GM12878 (cell line): ENCODE results near the gene ITGA5. TPM values are rescaled to one million over a fixed set of nuclear protein-coding genes. Genes with fewer than 3 reads are reported as not detected.

ENCODE experiments used
- ATF7 ChIP-seq: fragments of 450-650 bp; IDR thresholded peaks from 2 replicates; pipeline ENCODE4 v1.6.1; 2016; ENCODE audit warnings: low read depth, mild to moderate bottlenecking
- CBX3 ChIP-seq: fragments of 200-600 bp; sonication (generic); IDR thresholded peaks from 2 replicates; pipeline ENCODE4 v1.6.1; 2016; ENCODE audit warnings: low read depth, borderline replicate concordance
- CREB1 ChIP-seq: IDR thresholded peaks from 2 replicates; pipeline ENCODE4 v1.6.1; 2012; ENCODE audit warnings: low read depth, mild to moderate bottlenecking, inconsistent platforms
- FOXK2 ChIP-seq: fragments of 450-650 bp; IDR thresholded peaks from 2 replicates; pipeline ENCODE4 v1.6.1; 2017; ENCODE audit warnings: mild to moderate bottlenecking, moderate library complexity
- KLF5 ChIP-seq: fragments of 450-650 bp; IDR thresholded peaks from 2 replicates; pipeline ENCODE4 v1.6.1; 2014; ENCODE audit warnings: mild to moderate bottlenecking; ENCODE audit not compliant: partially characterized antibody
- NBN ChIP-seq: fragments of 450-650 bp; IDR thresholded peaks from 2 replicates; pipeline ENCODE4 v1.6.1; 2016
- NR2C2 ChIP-seq: IDR thresholded peaks from 2 replicates; pipeline ENCODE4 v1.6.1; 2011; ENCODE audit warnings: borderline replicate concordance, low read depth; ENCODE audit not compliant: control insufficient read depth, insufficient read length
- PAX5 ChIP-seq: IDR thresholded peaks from 2 replicates; pipeline ENCODE4 v1.6.1; 2011; ENCODE audit warnings: low read depth, low read length, borderline replicate concordance
- PML ChIP-seq: IDR thresholded peaks from 2 replicates; pipeline ENCODE4 v1.6.1; 2012; ENCODE audit warnings: low read length, inconsistent platforms
- RAD21 ChIP-seq: IDR thresholded peaks from 2 replicates; pipeline ENCODE4 v1.6.1; 2011; ENCODE audit warnings: mild to moderate bottlenecking, low read depth, low read length, moderate library complexity; ENCODE audit not compliant: insufficient read depth
- ZNF384 ChIP-seq: IDR thresholded peaks from 2 replicates; pipeline ENCODE4 v1.6.1; 2012; ENCODE audit warnings: low read depth, mild to moderate bottlenecking, low read length, improper control_type of control experiment, borderline replicate concordance
- ZZZ3 ChIP-seq: IDR thresholded peaks from 2 replicates; pipeline ENCODE4 v1.6.1; 2011; ENCODE audit warnings: low read depth; ENCODE audit not compliant: control insufficient read depth, insufficient read length
- polyA plus RNA-seq, 11 experiments: library from polyadenylated mRNA; depleted of rRNA in 4 of 11; unstranded in 6 of 11; stranded (reverse) in 5 of 11; fragments of >200 nt; fragmentation: Nextera tagmentation in 4 of 11; fragmentation: Illumina TruSeq in 1 of 11; extraction: Ambion mirVana in 4 of 11; extraction: Trizol in 1 of 11; gene quantifications; 1 replicate in 1 of 11; 2 replicates in 10 of 11; pipeline versions ENCODE4 v1.2.1 to v1.2.3, GENCODE V29; 2011 to 2016; ENCODE audit warnings: inconsistent platforms in 2 of 11, missing spikeins in 2 of 11, low read depth in 1 of 11
- total RNA-seq, 4 experiments: library from RNA; depleted of rRNA in 3 of 4; stranded (reverse); fragments of >200 nt in 3 of 4; fragmentation: Illumina TruSeq in 1 of 4; extraction: Trizol in 1 of 4; gene quantifications; 2 replicates each; pipeline versions ENCODE4 v1.2.1 to v1.2.3, GENCODE V29; 2013 to 2021
- TF ChIP-seq, protein P1 (sequence below): fragments of 450-650 bp; IDR thresholded peaks from 2 replicates; pipeline ENCODE4 v1.6.1; 2016; ENCODE audit warnings: mild to moderate bottlenecking
- TF ChIP-seq, protein P2 (sequence below): fragments of 450-650 bp; formaldehyde crosslinking; IDR thresholded peaks from 2 replicates; pipeline ENCODE4 v1.4.0; 2020; ENCODE audit warnings: mild to moderate bottlenecking, moderate library complexity
- TF ChIP-seq, protein P3 (sequence below): IDR thresholded peaks from 2 replicates; pipeline ENCODE4 v1.6.1; 2012; ENCODE audit warnings: mild to moderate bottlenecking, low read depth, low read length
- TF ChIP-seq, protein P4 (sequence below): fragments of 450-650 bp; IDR thresholded peaks from 2 replicates; pipeline ENCODE4 v1.6.1; 2017; ENCODE audit warnings: mild to moderate bottlenecking, low read depth, inconsistent platforms; ENCODE audit not compliant: poor library complexity, severe bottlenecking

Gene ITGA5
- total and polyA plus RNA-seq, 10 of the 15 experiments (the other 5 are each of a cell fraction or from before 2014, with no cell fraction given), result 0.15 to 22.5 (median 0.61) TPM

DNA sequence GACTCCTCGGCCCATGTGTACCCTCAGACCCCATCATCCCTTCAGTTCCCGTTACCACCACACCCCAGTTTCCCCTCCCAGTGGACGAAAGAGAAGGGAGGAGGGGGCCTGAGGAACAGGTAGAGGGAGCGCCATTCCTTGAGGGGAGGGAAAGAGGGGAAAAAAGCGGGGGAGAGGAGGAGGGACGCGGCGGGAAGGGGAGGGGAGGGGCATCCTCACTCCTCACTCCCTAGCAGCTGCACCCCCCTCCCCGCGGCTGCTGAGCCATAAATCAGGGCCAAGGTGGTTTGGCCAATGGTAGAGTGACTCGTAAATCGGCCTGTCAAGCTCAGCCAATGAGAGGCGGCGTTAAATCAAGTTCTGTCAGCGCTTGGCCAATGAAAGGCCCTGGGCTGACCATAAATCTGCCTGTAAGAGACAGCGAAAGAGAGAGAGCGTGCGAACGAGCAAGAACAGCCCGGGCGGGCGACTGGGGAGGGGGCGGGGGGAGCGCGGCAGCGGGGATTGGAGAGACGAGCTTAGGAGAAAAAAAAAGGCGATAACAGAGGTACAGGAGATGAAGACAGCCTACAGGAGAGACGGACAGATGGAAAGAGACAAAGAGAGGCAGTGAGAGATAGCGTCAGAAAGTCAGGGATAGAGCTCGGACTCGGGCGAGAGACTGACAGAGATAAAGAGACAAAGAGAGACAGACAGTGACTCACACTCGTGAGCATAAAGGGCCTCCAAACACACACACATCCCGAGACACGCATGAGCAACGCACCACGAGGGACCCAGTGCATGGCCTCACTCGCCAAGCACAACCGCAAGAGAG is 59.9 kb downstream of the ITGA5 start (continued):
- TF ChIP-seq, protein P1, sequence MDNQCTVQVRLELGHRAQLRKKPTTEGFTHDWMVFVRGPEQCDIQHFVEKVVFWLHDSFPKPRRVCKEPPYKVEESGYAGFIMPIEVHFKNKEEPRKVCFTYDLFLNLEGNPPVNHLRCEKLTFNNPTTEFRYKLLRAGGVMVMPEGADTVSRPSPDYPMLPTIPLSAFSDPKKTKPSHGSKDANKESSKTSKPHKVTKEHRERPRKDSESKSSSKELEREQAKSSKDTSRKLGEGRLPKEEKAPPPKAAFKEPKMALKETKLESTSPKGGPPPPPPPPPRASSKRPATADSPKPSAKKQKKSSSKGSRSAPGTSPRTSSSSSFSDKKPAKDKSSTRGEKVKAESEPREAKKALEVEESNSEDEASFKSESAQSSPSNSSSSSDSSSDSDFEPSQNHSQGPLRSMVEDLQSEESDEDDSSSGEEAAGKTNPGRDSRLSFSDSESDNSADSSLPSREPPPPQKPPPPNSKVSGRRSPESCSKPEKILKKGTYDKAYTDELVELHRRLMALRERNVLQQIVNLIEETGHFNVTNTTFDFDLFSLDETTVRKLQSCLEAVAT, result peak; percentile 68; the same call in 1 of the 2 replicates
- TF ChIP-seq ZNF384 (peak; percentile 44; the same call in 1 of the 2 replicates), KLF5 (no peak), PAX5 (peak; percentile 49; the same call in 1 of the 2 replicates), NR2C2 (no peak), CBX3 (no peak), ZZZ3 (no peak), FOXK2 (no peak), NBN (peak; percentile 89), PML (peak; percentile 68; the same call in 1 of the 2 replicates), RAD21 (no peak), ATF7 (peak; percentile 72; the same call in 1 of the 2 replicates), CREB1 (peak; percentile 82)
- TF ChIP-seq, protein P2, sequence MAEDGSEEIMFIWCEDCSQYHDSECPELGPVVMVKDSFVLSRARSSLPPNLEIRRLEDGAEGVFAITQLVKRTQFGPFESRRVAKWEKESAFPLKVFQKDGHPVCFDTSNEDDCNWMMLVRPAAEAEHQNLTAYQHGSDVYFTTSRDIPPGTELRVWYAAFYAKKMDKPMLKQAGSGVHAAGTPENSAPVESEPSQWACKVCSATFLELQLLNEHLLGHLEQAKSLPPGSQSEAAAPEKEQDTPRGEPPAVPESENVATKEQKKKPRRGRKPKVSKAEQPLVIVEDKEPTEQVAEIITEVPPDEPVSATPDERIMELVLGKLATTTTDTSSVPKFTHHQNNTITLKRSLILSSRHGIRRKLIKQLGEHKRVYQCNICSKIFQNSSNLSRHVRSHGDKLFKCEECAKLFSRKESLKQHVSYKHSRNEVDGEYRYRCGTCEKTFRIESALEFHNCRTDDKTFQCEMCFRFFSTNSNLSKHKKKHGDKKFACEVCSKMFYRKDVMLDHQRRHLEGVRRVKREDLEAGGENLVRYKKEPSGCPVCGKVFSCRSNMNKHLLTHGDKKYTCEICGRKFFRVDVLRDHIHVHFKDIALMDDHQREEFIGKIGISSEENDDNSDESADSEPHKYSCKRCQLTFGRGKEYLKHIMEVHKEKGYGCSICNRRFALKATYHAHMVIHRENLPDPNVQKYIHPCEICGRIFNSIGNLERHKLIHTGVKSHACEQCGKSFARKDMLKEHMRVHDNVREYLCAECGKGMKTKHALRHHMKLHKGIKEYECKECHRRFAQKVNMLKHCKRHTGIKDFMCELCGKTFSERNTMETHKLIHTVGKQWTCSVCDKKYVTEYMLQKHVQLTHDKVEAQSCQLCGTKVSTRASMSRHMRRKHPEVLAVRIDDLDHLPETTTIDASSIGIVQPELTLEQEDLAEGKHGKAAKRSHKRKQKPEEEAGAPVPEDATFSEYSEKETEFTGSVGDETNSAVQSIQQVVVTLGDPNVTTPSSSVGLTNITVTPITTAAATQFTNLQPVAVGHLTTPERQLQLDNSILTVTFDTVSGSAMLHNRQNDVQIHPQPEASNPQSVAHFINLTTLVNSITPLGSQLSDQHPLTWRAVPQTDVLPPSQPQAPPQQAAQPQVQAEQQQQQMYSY (CRISPR knock-in tag), result no peak
- TF ChIP-seq, protein P3, sequence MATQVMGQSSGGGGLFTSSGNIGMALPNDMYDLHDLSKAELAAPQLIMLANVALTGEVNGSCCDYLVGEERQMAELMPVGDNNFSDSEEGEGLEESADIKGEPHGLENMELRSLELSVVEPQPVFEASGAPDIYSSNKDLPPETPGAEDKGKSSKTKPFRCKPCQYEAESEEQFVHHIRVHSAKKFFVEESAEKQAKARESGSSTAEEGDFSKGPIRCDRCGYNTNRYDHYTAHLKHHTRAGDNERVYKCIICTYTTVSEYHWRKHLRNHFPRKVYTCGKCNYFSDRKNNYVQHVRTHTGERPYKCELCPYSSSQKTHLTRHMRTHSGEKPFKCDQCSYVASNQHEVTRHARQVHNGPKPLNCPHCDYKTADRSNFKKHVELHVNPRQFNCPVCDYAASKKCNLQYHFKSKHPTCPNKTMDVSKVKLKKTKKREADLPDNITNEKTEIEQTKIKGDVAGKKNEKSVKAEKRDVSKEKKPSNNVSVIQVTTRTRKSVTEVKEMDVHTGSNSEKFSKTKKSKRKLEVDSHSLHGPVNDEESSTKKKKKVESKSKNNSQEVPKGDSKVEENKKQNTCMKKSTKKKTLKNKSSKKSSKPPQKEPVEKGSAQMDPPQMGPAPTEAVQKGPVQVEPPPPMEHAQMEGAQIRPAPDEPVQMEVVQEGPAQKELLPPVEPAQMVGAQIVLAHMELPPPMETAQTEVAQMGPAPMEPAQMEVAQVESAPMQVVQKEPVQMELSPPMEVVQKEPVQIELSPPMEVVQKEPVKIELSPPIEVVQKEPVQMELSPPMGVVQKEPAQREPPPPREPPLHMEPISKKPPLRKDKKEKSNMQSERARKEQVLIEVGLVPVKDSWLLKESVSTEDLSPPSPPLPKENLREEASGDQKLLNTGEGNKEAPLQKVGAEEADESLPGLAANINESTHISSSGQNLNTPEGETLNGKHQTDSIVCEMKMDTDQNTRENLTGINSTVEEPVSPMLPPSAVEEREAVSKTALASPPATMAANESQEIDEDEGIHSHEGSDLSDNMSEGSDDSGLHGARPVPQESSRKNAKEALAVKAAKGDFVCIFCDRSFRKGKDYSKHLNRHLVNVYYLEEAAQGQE, result no peak
- TF ChIP-seq, protein P4, sequence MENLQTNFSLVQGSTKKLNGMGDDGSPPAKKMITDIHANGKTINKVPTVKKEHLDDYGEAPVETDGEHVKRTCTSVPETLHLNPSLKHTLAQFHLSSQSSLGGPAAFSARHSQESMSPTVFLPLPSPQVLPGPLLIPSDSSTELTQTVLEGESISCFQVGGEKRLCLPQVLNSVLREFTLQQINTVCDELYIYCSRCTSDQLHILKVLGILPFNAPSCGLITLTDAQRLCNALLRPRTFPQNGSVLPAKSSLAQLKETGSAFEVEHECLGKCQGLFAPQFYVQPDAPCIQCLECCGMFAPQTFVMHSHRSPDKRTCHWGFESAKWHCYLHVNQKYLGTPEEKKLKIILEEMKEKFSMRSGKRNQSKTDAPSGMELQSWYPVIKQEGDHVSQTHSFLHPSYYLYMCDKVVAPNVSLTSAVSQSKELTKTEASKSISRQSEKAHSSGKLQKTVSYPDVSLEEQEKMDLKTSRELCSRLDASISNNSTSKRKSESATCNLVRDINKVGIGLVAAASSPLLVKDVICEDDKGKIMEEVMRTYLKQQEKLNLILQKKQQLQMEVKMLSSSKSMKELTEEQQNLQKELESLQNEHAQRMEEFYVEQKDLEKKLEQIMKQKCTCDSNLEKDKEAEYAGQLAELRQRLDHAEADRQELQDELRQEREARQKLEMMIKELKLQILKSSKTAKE, result peak; percentile 35
